ENCODE data around the gene UST.

- TF ChIP-seq, protein P1, sequence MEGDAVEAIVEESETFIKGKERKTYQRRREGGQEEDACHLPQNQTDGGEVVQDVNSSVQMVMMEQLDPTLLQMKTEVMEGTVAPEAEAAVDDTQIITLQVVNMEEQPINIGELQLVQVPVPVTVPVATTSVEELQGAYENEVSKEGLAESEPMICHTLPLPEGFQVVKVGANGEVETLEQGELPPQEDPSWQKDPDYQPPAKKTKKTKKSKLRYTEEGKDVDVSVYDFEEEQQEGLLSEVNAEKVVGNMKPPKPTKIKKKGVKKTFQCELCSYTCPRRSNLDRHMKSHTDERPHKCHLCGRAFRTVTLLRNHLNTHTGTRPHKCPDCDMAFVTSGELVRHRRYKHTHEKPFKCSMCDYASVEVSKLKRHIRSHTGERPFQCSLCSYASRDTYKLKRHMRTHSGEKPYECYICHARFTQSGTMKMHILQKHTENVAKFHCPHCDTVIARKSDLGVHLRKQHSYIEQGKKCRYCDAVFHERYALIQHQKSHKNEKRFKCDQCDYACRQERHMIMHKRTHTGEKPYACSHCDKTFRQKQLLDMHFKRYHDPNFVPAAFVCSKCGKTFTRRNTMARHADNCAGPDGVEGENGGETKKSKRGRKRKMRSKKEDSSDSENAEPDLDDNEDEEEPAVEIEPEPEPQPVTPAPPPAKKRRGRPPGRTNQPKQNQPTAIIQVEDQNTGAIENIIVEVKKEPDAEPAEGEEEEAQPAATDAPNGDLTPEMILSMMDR (IDR thresholded peaks at IDR 0.05) = no peak
- TF ChIP-seq POLR2AphosphoS5 (IDR thresholded peaks at IDR 0.05) = no peak
Observed at GRCh38 chr6:148954934-148955333, 208.1 kb downstream of the UST start.
